ENCODE data around the gene NDUFS2.

GRCh38 chr1:161189036-161189435 is 13.1 kb upstream of the NDUFS2 start:
- TF ChIP-seq CTCF (IDR thresholded peaks at IDR 0.05) (no peak), POLR2A (IDR thresholded peaks at IDR 0.05) (no peak), POLR2AphosphoS5 (IDR thresholded peaks at IDR 0.05) (peak in 1 of 3 donors; percentile 64)

Data from breast epithelium (tissue), 3 donors.